BJ (cell line): Measurements from ENCODE around the gene TBC1D9B. TPM values are rescaled to one million over a fixed set of nuclear protein-coding genes. Genes with fewer than 3 reads are reported as not detected.

Experiments
- CTCF ChIA-PET: fragments of 350-600 bp; formaldehyde crosslinking; extraction: SDS; loops from one replicate; lab custom pipeline; 2021; ENCODE audit warnings: antibody characterized with exemption, inconsistent platforms; lab: Yijun Ruan, JAX
- POLR2A ChIA-PET: fragments of 300-600 bp; sonication (Branson Sonifier 250); formaldehyde crosslinking; extraction: SDS; loops from one replicate; lab custom pipeline; 2021; ENCODE audit warnings: antibody characterized with exemption; lab: Charles Lee
- DNase-seq: peaks from one replicate; pipeline ENCODE4 v3.0.0-alpha.2; 2011; ENCODE audit warnings: low read depth
- H3K27me3 ChIP-seq: 2 replicates; pipeline ENCODE4 v1.6.0; 2011; ENCODE audit warnings: low read length; ENCODE audit not compliant: control insufficient read depth, insufficient read depth
- H3K36me3 ChIP-seq: 2 replicates; pipeline ENCODE4 v1.5.1; 2011; ENCODE audit warnings: low read length; ENCODE audit not compliant: control insufficient read depth, insufficient read depth
- H3K4me3 ChIP-seq: 2 replicates; pipeline ENCODE4 v1.5.1; 2011; ENCODE audit warnings: low read depth, mild to moderate bottlenecking, control low read depth, low read length
- CTCF ChIP-seq: IDR thresholded peaks from 2 replicates; pipeline ENCODE4 v1.5.1; 2011; ENCODE audit warnings: low read depth, mild to moderate bottlenecking, control low read depth, inconsistent platforms, low read length, moderate library complexity; ENCODE audit not compliant: insufficient read depth
- polyA plus RNA-seq: library from polyadenylated mRNA; depleted of rRNA; stranded (reverse); fragments of >200 nt; gene quantifications from 2 replicates; pipeline ENCODE4 v1.2.3, GENCODE V29; 2011

Gene TBC1D9B
- polyA plus RNA-seq, 1 experiment = 89.0 TPM

GRCh38 chr5:179908528-179908927 is 831 bp upstream of the TBC1D9B start:
- ChIA-PET CTCF (interaction anchor here (0.7 to 1.5 kb wide), 6 partner anchors 8 to 117 kb away, joined by 3 to 12 read pairs (median 4); no protein-coding TSS in a partner anchor), POLR2A (no interaction called here)
- Histone ChIP-seq H3K27me3 (no peaks in the 10 kb centered on the region), H3K36me3 (peaks cover 4% of the 10 kb centered on the region), H3K4me3 (no peak overlapping the region)
- no peak for TF ChIP-seq CTCF
- DNase-seq = no peak

GRCh38 chr5:179906795-179907555 is 722 bp downstream of the TBC1D9B start:
- H3K36me3 ChIP-seq = peaks cover 12% of the 10 kb centered on the region
- no peak for TF ChIP-seq CTCF
- no peaks in the 10 kb centered on the region for H3K27me3 ChIP-seq
- POLR2A ChIA-PET = no interaction called here
- H3K4me3 ChIP-seq = peak overlapping the region; percentile 79
- no peak for DNase-seq
- CTCF ChIA-PET = interaction anchor here (0.6 to 2.7 kb wide), 4 partner anchors 16 to 144 kb away, joined by 3 to 9 read pairs (median 3); no protein-coding TSS in a partner anchor

GRCh38 chr5:179906294-179906794 is 1.4 kb downstream of the TBC1D9B start:
- CTCF ChIA-PET = interaction anchor here (0.6 to 2.7 kb wide), 4 partner anchors 17 to 143 kb away, joined by 3 to 9 read pairs (median 3); no protein-coding TSS in a partner anchor
- no peak for TF ChIP-seq CTCF
- H3K27me3 ChIP-seq = no peaks in the 10 kb centered on the region
- no peak for DNase-seq
- POLR2A ChIA-PET = no interaction called here
- H3K36me3 ChIP-seq = peaks cover 12% of the 10 kb centered on the region
- H3K4me3 ChIP-seq = peak overlapping the region; percentile 79

- CTCF ChIA-PET = interaction anchor here (2.7 kb wide), 1 partner anchor 142 kb away, joined by 9 read pairs; no protein-coding TSS in a partner anchor
- Histone ChIP-seq H3K4me3 (no peak overlapping the region), H3K27me3 (no peaks in the 10 kb centered on the region), H3K36me3 (peaks cover 16% of the 10 kb centered on the region)
- POLR2A ChIA-PET = no interaction called here
- TF ChIP-seq CTCF = no peak
- DNase-seq = no peak
Observed at GRCh38 chr5:179905161-179905560, 2.5 kb downstream of the TBC1D9B start.

GRCh38 chr5:179904463-179905160 is 3.1 kb downstream of the TBC1D9B start:
- ChIA-PET POLR2A (no interaction called here), CTCF (interaction anchor here (2.7 kb wide), 1 partner anchor 142 kb away, joined by 9 read pairs; no protein-coding TSS in a partner anchor)
- Histone ChIP-seq H3K4me3 (no peak overlapping the region), H3K36me3 (peaks cover 16% of the 10 kb centered on the region), H3K27me3 (no peaks in the 10 kb centered on the region)
- TF ChIP-seq CTCF = no peak
- no peak for DNase-seq
